ENCODE data around the gene MX2. TPM values are rescaled to one million over a fixed set of nuclear protein-coding genes. Genes with fewer than 3 reads are reported as not detected.

MX2 gene
- total RNA-seq, 2 donors from 2014 or later = 2.3 to 12.2 TPM

GRCh38 chr21:41453761-41454160 is 91.9 kb downstream of the MX2 start:
- Histone ChIP-seq H3K36me3 (replicated peaks in 1 of 2; ENCODE audit: insufficient read depth in 1 of 2, low read depth in 2 of 2) (no peaks in the 10 kb centered on the region), H3K4me3 (no peak overlapping the region), H3K9me3 (no peaks in the 10 kb centered on the region), H3K4me1 (no peaks in the 10 kb centered on the region), H3K27ac (no peak overlapping the region), H3K27me3 (no peaks in the 10 kb centered on the region)
- no peak for DNase-seq
- 56 to 70% methylated on average over 3 of the region's 3 CpGs for WGBS, 2 donors
- TF ChIP-seq CTCF (IDR thresholded peaks at IDR 0.05) (no peak), POLR2A (IDR thresholded peaks at IDR 0.05) (no peak)
- intact Hi-C loops (cut with DNase I) = no loop called here
- ATAC-seq = no peak

DNA sequence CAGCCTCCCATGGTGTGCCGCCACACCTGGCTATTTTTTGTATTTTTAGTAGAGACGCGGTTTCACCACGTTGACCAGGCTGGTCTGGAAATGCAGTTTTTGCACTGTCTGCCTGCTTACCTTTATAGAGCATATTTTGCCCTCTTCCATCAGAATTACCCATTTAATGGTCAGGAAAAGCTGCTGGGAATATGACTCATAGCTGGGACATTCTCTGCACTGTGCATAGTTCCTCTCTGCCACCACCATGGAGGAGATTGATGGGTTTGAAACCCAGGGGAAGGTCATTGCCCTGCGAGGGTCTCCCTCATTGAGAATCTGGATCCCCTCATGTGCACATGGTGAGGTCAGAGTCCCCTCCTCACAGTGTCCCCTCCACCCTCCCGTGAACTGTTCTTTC is 96.3 kb downstream of the MX2 start:
- no peak overlapping the region for H3K27ac ChIP-seq
- H3K9me3 ChIP-seq = no peaks in the 10 kb centered on the region
- 82 to 87% methylated on average over 5 to 6 of the region's 6 CpGs for WGBS, 2 donors
- H3K36me3 ChIP-seq (replicated peaks in 1 of 2; ENCODE audit: insufficient read depth in 1 of 2, low read depth in 2 of 2) = no peaks in the 10 kb centered on the region
- DNase-seq = no peak
- TF ChIP-seq POLR2A (IDR thresholded peaks at IDR 0.05) (no peak), CTCF (IDR thresholded peaks at IDR 0.05) (no peak)
- no peak for ATAC-seq
- H3K27me3 ChIP-seq = no peaks in the 10 kb centered on the region
- no peak overlapping the region for H3K4me3 ChIP-seq
- peaks cover 6% of the 10 kb centered on the region for H3K4me1 ChIP-seq
- intact Hi-C loops (cut with DNase I) = no loop called here

- Histone ChIP-seq H3K27me3 (no peaks in the 10 kb centered on the region), H3K9me3 (no peaks in the 10 kb centered on the region), H3K27ac (no peak overlapping the region), H3K36me3 (replicated peaks in 1 of 2; ENCODE audit: insufficient read depth in 1 of 2, low read depth in 2 of 2) (peaks cover 0 to under 1% of the 10 kb centered on the region in 2 donors), H3K4me3 (no peak overlapping the region), H3K4me1 (peaks cover 6% of the 10 kb centered on the region)
- TF ChIP-seq POLR2A (IDR thresholded peaks at IDR 0.05) (no peak), CTCF (IDR thresholded peaks at IDR 0.05) (no peak)
- no peak for ATAC-seq
- intact Hi-C loops (cut with DNase I) = no loop called here
- 89 to 92% methylated on average over 22 of the region's 22 CpGs for WGBS, 2 donors
- DNase-seq = no peak
Observed at GRCh38 chr21:41458559-41458958, 96.7 kb downstream of the MX2 start.

Other genes starting within 250 kb of the MX2 start
- gene BACE2, start 193.9 kb upstream of the MX2 start, total RNA-seq = 100 to 1,000 TPM in 1 of 2 donors, 10 to 100 TPM in 1; 86.4 to 107 TPM
- 10 to 100 TPM; 50.4 to 74.5 TPM for gene FAM3B, start 45.2 kb upstream of the MX2 start, total RNA-seq
- 10 to 100 TPM in 1 of 2 donors, 1 to 10 TPM in 1; 7.0 to 14.8 TPM for gene MX1, start 64.2 kb downstream of the MX2 start, total RNA-seq
- 10 to 100 TPM; 45.7 to 60.3 TPM for gene TMPRSS2, start 146.1 kb downstream of the MX2 start, total RNA-seq

Measured in body of pancreas (tissue), 4 donors.